Epidermal melanocyte (primary cell): Measurements from ENCODE around the gene SYT10.
"Not testable (repeated sequence)": the region's sequence is repeated elsewhere in the genome, so short reads cannot be mapped to it uniquely, and the experiment has no call there.

ENCODE experiments used
- DNase-seq: peaks from one replicate; pipeline ENCODE4 v3.0.0; 2011; ENCODE audit warnings: low spot score; ENCODE audit not compliant: insufficient read length

SYT10 gene

DNA sequence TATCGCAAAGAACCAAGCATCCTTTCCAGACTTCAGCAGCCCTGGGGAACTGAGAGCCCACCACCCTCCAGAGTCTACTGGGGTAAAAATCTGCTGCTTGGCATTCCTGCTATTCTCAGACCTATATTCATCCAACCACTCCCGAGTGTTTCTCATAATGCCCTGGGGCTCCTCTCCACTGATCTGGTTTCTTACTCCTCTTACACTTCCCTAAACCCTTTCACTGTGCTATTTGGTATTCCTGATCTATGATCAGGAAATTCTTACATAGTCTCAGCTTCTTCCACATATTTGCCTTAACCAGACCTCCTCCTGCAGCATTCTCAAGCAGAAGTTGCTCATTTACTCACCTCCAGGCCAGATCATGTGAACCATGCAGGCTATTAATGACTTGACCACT lies 82.4 kb downstream of the SYT10 start:
- no peak for DNase-seq

DNA sequence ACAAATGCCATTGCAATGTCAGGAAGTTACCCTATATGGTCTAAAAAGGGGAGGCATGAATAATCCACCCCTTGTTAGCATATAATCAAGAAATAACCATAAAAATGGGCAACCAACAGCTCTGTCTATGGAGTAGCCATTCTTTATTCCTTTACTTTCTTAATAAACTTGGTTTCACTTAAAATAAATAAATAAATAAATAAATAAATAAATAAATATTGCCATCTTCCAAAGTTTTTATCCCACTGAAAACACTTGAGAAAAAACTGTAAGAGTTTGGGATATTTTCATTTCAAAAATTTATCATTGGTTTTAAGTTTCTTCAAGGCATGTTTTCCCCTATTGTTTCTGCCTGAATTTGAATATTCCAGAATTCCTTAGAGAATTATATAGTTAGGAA lies 89.8 kb downstream of the SYT10 start:
- DNase-seq = no peak

DNA sequence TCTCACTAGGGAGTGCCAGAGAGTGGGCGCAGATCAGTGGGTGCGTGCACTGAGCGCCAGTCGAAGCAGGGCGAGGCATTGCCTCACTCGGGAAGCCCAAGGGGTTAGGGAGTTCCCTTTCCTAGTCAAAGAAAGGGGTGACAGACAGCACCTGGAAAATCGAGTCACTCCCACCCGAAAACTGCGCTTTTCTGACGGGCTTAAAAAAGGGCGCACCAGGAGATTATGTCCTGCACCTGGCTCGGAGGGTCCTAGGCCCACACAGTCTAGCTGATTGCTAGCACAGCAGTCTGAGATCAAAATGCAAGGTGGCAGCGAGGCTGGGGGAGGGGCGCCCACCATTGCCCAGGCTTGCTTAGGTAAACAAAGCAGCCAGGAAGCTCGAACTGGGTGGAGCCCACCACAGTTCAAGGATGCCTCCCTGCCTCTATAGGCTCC lies 107.6 kb downstream of the SYT10 start:
- not testable (repeated sequence) for DNase-seq

DNA sequence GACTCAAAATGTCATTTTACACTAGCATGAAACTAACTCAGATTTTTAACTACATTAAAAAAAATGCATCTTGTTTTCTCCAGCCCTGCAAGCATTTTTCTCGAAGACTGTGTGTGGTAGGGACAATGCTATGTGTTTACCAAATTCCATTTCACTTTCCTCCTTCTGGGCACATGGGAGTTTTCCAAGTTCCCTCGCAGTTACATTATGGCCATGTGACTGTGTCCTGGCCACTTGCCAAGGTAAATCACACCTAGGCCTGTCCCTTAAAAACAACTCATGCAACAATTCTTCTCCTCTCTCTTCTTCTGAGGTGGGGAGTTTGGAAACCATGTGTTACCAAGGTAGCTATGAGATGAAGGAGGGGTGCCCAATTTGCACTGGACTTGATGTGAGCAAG lies 108.7 kb downstream of the SYT10 start:
- no peak for DNase-seq
